Activated CD4-positive, CD25-positive, alpha-beta regulatory T cell treated with anti-CD3 and anti-CD28 coated beads, Interleukin-2, amount 50 U/mL, for 16 hours (primary cell): Measurements from ENCODE around the gene PAMR1.
"Not testable (repeated sequence)": the region's sequence is repeated elsewhere in the genome, so short reads cannot be mapped to it uniquely, and the experiment has no call there.

Source experiments
- DNase-seq: peaks from one replicate; pipeline ENCODE4 v3.0.0-alpha.2; 2020; ENCODE audit warnings: low read depth, low spot score

The PAMR1 gene

GRCh38 chr11:35545391-35546003 is 20.1 kb upstream of the PAMR1 start:
- DNase-seq = no peak

- DNase-seq = no peak
These were observed 18.1 kb upstream of the PAMR1 start for GRCh38 chr11:35543481-35543880.

- DNase-seq = no peak
These were observed 16.4 kb upstream of the PAMR1 start for GRCh38 chr11:35541621-35542375.

- DNase-seq = no peak
These were observed 15.1 kb upstream of the PAMR1 start for GRCh38 chr11:35540526-35540925.

GRCh38 chr11:35539781-35540281 is 14.4 kb upstream of the PAMR1 start:
- DNase-seq = no peak

- DNase-seq = no peak
These were observed 13.8 kb upstream of the PAMR1 start for GRCh38 chr11:35539256-35539655.

GRCh38 chr11:35536470-35536869 is 11.1 kb upstream of the PAMR1 start:
- DNase-seq = no peak

- no peak for DNase-seq
These were observed 5.8 kb upstream of the PAMR1 start for GRCh38 chr11:35531246-35531645.

GRCh38 chr11:35529971-35530495 is 4.6 kb upstream of the PAMR1 start:
- DNase-seq = no peak

- DNase-seq = no peak
These were observed 965 bp upstream of the PAMR1 start for GRCh38 chr11:35526370-35526792.

- DNase-seq = no peak
These were observed 636 bp downstream of the PAMR1 start for GRCh38 chr11:35524780-35525179.

GRCh38 chr11:35523861-35524260 is 1.6 kb downstream of the PAMR1 start:
- no peak for DNase-seq

- no peak for DNase-seq
These were observed 2.1 kb downstream of the PAMR1 start for GRCh38 chr11:35523331-35523768.

GRCh38 chr11:35522091-35522490 is 3.3 kb downstream of the PAMR1 start:
- DNase-seq = not testable (repeated sequence)

- no peak for DNase-seq
These were observed 5.0 kb downstream of the PAMR1 start for GRCh38 chr11:35520376-35520775.

- DNase-seq = no peak
These were observed 6.7 kb downstream of the PAMR1 start for GRCh38 chr11:35518766-35519165.

GRCh38 chr11:35517481-35517880 is 7.9 kb downstream of the PAMR1 start:
- DNase-seq = no peak

- DNase-seq = no peak
These were observed 9.0 kb downstream of the PAMR1 start for GRCh38 chr11:35516403-35516802.

GRCh38 chr11:35515224-35515623 is 10.2 kb downstream of the PAMR1 start:
- DNase-seq = no peak

- DNase-seq = no peak
These were observed 10.9 kb downstream of the PAMR1 start for GRCh38 chr11:35514481-35514880.

GRCh38 chr11:35511666-35512065 is 13.8 kb downstream of the PAMR1 start:
- DNase-seq = no peak

- DNase-seq = no peak
These were observed 17.7 kb downstream of the PAMR1 start for GRCh38 chr11:35507688-35508087.

- DNase-seq = no peak
These were observed 23.6 kb downstream of the PAMR1 start for GRCh38 chr11:35501776-35502175.
